Measurements from ENCODE around the gene CRYZL1.

GRCh38 chr21:33663241-33663640 is 21.7 kb upstream of the CRYZL1 start:
- no peak for TF ChIP-seq ZFP3 (CRISPR knock-in tag; IDR thresholded peaks at IDR 0.05)
- no peak for TF ChIP-seq GLIS3 (CRISPR knock-in tag; IDR thresholded peaks at IDR 0.05)
- TF ChIP-seq, protein P1, sequence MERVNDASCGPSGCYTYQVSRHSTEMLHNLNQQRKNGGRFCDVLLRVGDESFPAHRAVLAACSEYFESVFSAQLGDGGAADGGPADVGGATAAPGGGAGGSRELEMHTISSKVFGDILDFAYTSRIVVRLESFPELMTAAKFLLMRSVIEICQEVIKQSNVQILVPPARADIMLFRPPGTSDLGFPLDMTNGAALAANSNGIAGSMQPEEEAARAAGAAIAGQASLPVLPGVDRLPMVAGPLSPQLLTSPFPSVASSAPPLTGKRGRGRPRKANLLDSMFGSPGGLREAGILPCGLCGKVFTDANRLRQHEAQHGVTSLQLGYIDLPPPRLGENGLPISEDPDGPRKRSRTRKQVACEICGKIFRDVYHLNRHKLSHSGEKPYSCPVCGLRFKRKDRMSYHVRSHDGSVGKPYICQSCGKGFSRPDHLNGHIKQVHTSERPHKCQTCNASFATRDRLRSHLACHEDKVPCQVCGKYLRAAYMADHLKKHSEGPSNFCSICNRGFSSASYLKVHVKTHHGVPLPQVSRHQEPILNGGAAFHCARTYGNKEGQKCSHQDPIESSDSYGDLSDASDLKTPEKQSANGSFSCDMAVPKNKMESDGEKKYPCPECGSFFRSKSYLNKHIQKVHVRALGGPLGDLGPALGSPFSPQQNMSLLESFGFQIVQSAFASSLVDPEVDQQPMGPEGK (CRISPR knock-in tag; IDR thresholded peaks at IDR 0.05; ENCODE audit: borderline replicate concordance): no peak
- no peak for TF ChIP-seq CSDC2 (CRISPR knock-in tag; IDR thresholded peaks at IDR 0.05)
- no peak for TF ChIP-seq ZNF8 (CRISPR knock-in tag; IDR thresholded peaks at IDR 0.05)
